Measurements from ENCODE around the gene CDK15.

The CDK15 gene

DNA sequence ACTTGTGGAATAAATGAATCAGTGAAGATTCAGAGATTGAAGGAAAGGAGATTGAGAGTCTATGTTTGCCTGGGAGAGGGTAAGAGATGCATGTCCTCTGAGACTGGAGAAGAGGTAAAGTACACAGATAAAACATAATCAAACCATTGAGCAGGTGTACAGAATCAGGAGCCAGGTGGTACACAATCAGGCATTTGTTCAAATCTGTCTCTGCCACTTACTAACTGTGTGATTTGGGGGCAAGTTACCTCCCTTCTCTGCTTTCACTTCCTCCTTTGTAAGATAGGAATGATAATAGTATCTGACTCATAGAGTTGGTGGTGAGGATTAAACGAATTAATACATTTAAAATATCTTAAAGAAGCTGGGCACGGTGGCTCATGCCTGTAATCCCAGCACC lies 94.0 kb downstream of the CDK15 start:
- TF ChIP-seq TCF12 (IDR thresholded peaks at IDR 0.05; ENCODE audit: low read depth) (no peak), EP300 (IDR thresholded peaks at IDR 0.05; ENCODE audit: borderline replicate concordance) (no peak), NFIC (IDR thresholded peaks at IDR 0.05) (no peak), MAX (IDR thresholded peaks at IDR 0.05) (no peak), FOXM1 (IDR thresholded peaks at IDR 0.05; ENCODE audit: borderline replicate concordance, low read depth) (no peak), ZBTB7A (IDR thresholded peaks at IDR 0.05; ENCODE audit: low read depth) (no peak), RAD21 (IDR thresholded peaks at IDR 0.05; ENCODE audit: low read depth) (no peak), YY1 (IDR thresholded peaks at IDR 0.05; ENCODE audit: low read depth) (no peak), TEAD4 (IDR thresholded peaks at IDR 0.05) (no peak), USF1 (IDR thresholded peaks at IDR 0.05) (no peak), CEBPB (IDR thresholded peaks at IDR 0.05) (no peak), EGR1 (IDR thresholded peaks at IDR 0.05) (no peak), CREB1 (IDR thresholded peaks at IDR 0.05; ENCODE audit: low read depth) (no peak), REST (IDR thresholded peaks at IDR 0.05; ENCODE audit: low read depth) (no peak)

- TF ChIP-seq USF1 (IDR thresholded peaks at IDR 0.05) (0 out of 2 replicates have a peak, but pooled peaks have one; percentile 34), REST (IDR thresholded peaks at IDR 0.05; ENCODE audit: low read depth) (no peak)
These were observed 95.4 kb downstream of the CDK15 start for GRCh38 chr2:201901786-201902185.

DNA sequence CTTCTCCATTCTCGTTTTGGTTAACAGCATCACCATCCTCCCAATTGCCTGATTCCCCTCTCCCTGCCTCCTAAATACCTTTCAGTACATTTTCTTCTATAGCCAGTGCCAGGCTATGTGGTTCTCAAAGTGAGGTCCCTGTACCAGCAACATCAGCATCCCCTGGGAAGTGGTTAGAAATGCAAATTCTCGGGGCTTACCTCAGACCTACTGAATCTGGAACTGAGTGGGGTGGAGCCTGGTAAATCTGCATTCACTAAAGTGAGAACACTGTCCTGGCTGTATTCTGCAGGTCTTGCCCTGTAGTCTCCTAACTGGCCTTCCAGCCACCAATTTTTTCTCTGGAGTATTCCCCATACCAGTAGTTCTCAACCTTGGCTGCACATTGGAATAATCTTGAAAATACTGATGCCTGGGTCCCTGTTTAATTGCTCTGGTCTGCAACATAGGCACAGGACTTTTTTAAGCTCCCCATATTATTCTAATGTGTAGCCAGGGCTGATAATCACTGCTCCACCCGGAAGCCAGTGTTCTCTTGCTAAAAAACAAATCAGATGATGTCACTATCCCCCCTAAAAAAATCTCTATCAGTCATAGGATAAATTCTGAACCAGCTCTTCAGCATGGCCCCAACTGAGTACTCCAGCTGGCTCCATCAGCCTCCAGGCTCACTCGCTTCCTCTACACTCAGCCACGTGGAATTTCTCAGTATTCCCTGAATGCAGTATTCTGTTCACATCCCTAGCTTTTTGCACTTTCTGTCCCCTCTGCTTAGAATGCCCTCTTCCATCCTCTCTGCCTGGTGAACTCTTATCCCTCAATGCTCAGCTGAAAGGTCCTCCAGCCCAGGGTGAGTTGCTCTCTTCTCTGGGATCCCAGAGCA lies 98.4 kb downstream of the CDK15 start:
- TF ChIP-seq CREB1 (IDR thresholded peaks at IDR 0.05; ENCODE audit: low read depth) (no peak), EGR1 (IDR thresholded peaks at IDR 0.05) (no peak), NFIC (IDR thresholded peaks at IDR 0.05) (no peak)

GRCh38 chr2:201906777-201907562 lies 100.6 kb downstream of the CDK15 start:
- TF ChIP-seq TEAD4 (IDR thresholded peaks at IDR 0.05) (no peak), CEBPB (IDR thresholded peaks at IDR 0.05) (no peak), USF1 (IDR thresholded peaks at IDR 0.05) (no peak)

GRCh38 chr2:201907563-201907881 lies 101.2 kb downstream of the CDK15 start:
- TF ChIP-seq CEBPB (IDR thresholded peaks at IDR 0.05) (no peak), NFIC (IDR thresholded peaks at IDR 0.05) (no peak)

- TF ChIP-seq REST (IDR thresholded peaks at IDR 0.05; ENCODE audit: low read depth), result no peak
These were observed 102.6 kb downstream of the CDK15 start for GRCh38 chr2:201908901-201909300.
